Measurements from ENCODE around the gene CLEC4M.

CLEC4M gene

GRCh38 chr19:7775761-7776160, 12.7 kb downstream of the CLEC4M start:
- DNase-seq (ENCODE audit: low spot score) = no peak

- DNase-seq (ENCODE audit: low spot score) = no peak
Measured at GRCh38 chr19:7778081-7778480, 15.0 kb downstream of the CLEC4M start.

- DNase-seq (ENCODE audit: low spot score) = no peak
Measured at GRCh38 chr19:7779631-7780486, 16.8 kb downstream of the CLEC4M start.

GRCh38 chr19:7781157-7781556, 18.1 kb downstream of the CLEC4M start:
- no peak for DNase-seq (ENCODE audit: low spot score)

GRCh38 chr19:7783991-7784423, 21.0 kb downstream of the CLEC4M start:
- peak; percentile 69 for DNase-seq (ENCODE audit: low spot score)

GRCh38 chr19:7784856-7785255, 21.8 kb downstream of the CLEC4M start:
- DNase-seq (ENCODE audit: low spot score) = no peak

- peak; percentile 93 for DNase-seq (ENCODE audit: low spot score)
Measured at GRCh38 chr19:7787141-7787540, 24.1 kb downstream of the CLEC4M start.

- no peak for DNase-seq (ENCODE audit: low spot score)
Measured at GRCh38 chr19:7787602-7788177, 24.6 kb downstream of the CLEC4M start.

- DNase-seq (ENCODE audit: low spot score) = peak; percentile 34
Measured at GRCh38 chr19:7788178-7788932, 25.3 kb downstream of the CLEC4M start.

- no peak for DNase-seq (ENCODE audit: low spot score)
Measured at GRCh38 chr19:7788933-7789323, 25.9 kb downstream of the CLEC4M start.

GRCh38 chr19:7789447-7789846, 26.4 kb downstream of the CLEC4M start:
- no peak for DNase-seq (ENCODE audit: low spot score)

GRCh38 chr19:7790416-7790815, 27.4 kb downstream of the CLEC4M start:
- no peak for DNase-seq (ENCODE audit: low spot score)

- no peak for DNase-seq (ENCODE audit: low spot score)
Measured at GRCh38 chr19:7792281-7792680, 29.2 kb downstream of the CLEC4M start.

- DNase-seq (ENCODE audit: low spot score) = peak; percentile 77
Measured at GRCh38 chr19:7792701-7793100, 29.7 kb downstream of the CLEC4M start.

- no peak for DNase-seq (ENCODE audit: low spot score)
Measured at GRCh38 chr19:7793493-7793892, 30.4 kb downstream of the CLEC4M start.

- DNase-seq (ENCODE audit: low spot score) = no peak
Measured at GRCh38 chr19:7795555-7796161, 32.6 kb downstream of the CLEC4M start.

- peak; percentile 90 for DNase-seq (ENCODE audit: low spot score)
Measured at GRCh38 chr19:7799640-7800355, 36.8 kb downstream of the CLEC4M start.

GRCh38 chr19:7801020-7801570, 38.1 kb downstream of the CLEC4M start:
- no peak for DNase-seq (ENCODE audit: low spot score)

- no peak for DNase-seq (ENCODE audit: low spot score)
Measured at GRCh38 chr19:7806234-7806633, 43.2 kb downstream of the CLEC4M start.

GRCh38 chr19:7806876-7807275, 43.8 kb downstream of the CLEC4M start:
- no peak for DNase-seq (ENCODE audit: low spot score)

- no peak for DNase-seq (ENCODE audit: low spot score)
Measured at GRCh38 chr19:7808108-7808507, 45.1 kb downstream of the CLEC4M start.

Data from cerebellar cortex (tissue), 1 donor.